Immature natural killer cell (primary cell): ENCODE data around the gene USP34. TPM values are rescaled to one million over a fixed set of nuclear protein-coding genes. Genes with fewer than 3 reads are reported as not detected.
"Not testable (repeated sequence)": the region's sequence is repeated elsewhere in the genome, so short reads cannot be mapped to it uniquely, and the experiment has no call there.

Source experiments
- DNase-seq, 3 donors: peaks; one replicate each; pipeline ENCODE4 v3.0.0; 2022; ENCODE audit warnings: mixed read lengths in 1 of 3
- H3K27ac Mint-ChIP-seq, 6 donors: one replicate each; pipeline ENCODE4 v1.8.0; 2020; ENCODE audit warnings: mixed read lengths in 6 of 6, mild to moderate bottlenecking in 5 of 6, inconsistent platforms in 4 of 6, moderate library complexity in 3 of 6
- H3K27me3 Mint-ChIP-seq, 3 donors: one replicate each; pipeline ENCODE4 v1.8.0; 2020 to 2021; ENCODE audit warnings: low read depth in 3 of 3, mild to moderate bottlenecking in 3 of 3, mixed read lengths in 3 of 3, moderate library complexity in 3 of 3, inconsistent platforms in 1 of 3
- H3K36me3 Mint-ChIP-seq, 3 donors: one replicate each; pipeline ENCODE4 v1.8.0; 2020; ENCODE audit warnings: mixed read lengths in 3 of 3, inconsistent platforms in 2 of 3, mild to moderate bottlenecking in 2 of 3
- H3K4me1 Mint-ChIP-seq, 2 donors: one replicate each; pipeline ENCODE4 v1.8.0; 2020; ENCODE audit warnings: inconsistent platforms in 2 of 2, mild to moderate bottlenecking in 2 of 2, mixed read lengths in 2 of 2, moderate library complexity in 1 of 2
- H3K4me3 Mint-ChIP-seq, 5 donors: one replicate each; pipeline ENCODE4 v1.8.0; 2020; ENCODE audit warnings: mild to moderate bottlenecking in 5 of 5, mixed read lengths in 5 of 5, inconsistent platforms in 3 of 5, moderate library complexity in 3 of 5
- H3K9me3 Mint-ChIP-seq, 6 donors: one replicate each; pipeline ENCODE4 v1.8.0; 2020; ENCODE audit warnings: mild to moderate bottlenecking in 6 of 6, mixed read lengths in 6 of 6, inconsistent platforms in 4 of 6, moderate library complexity in 3 of 6
- polyA plus RNA-seq, 3 donors: library from polyadenylated mRNA; unstranded; fragments of 300-500 nt; fragmentation: Illumina TruSeq; gene quantifications; one replicate each; pipeline ENCODE4 v1.2.3, GENCODE V29; 2021

The USP34 gene
- polyA plus RNA-seq, 3 donors from 2014 or later: 9.0 to 37.3 (median 16.3) TPM

DNA sequence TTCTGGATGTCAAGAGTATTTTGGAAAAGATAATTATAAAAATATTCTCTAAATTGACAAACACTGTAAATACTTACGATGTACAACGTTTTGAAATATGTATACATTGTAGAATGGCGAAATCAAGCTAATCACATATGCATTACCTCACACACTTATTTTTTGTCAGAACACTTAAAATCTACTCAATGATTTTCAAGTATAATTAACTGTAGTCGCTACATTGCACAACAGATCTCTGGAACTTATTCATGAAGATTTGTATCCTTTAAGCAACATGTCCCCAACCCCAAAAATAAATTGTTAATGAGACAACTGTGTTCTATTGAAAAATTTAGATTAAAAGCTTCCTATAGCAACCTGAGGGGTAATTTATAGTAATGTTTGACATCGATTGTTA lies 249.1 kb downstream of the USP34 start:
- Mint-ChIP-seq H3K4me3 (no peak overlapping the region), H3K9me3 (no peaks in the 10 kb centered on the region), H3K4me1 (peaks cover 0 to 2% of the 10 kb centered on the region in 2 donors), H3K27ac (no peak overlapping the region), H3K36me3 (peaks cover 23 to 47% (median 26%) of the 10 kb centered on the region in 3 donors), H3K27me3 (no peaks in the 10 kb centered on the region)
- DNase-seq: no peak

DNA sequence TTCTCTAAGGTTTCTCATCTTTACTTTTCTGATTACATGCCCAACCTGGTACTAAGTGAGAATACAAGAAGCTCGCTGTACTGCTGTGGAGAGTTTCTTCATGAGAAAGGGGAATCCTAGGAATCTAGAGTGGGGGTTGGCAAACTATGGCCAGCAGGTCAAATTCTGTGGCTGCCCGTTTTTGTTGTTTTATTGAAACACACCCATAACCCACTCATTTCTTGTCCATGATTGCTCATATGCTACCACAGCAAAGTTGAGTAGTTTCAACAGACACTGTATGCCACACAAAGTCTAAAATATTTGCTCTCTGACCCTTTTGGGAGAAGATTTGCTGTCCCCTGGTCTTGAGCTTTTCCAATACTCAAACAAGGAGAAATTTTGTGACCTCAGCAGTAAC lies 250.1 kb downstream of the USP34 start:
- DNase-seq: no peak
- Mint-ChIP-seq H3K4me1 (no peaks in the 10 kb centered on the region), H3K27ac (peak overlapping the region in 5 of 6 donors; percentile 9 to 45 (median 24)), H3K27me3 (no peaks in the 10 kb centered on the region), H3K9me3 (no peaks in the 10 kb centered on the region), H3K4me3 (no peak overlapping the region), H3K36me3 (peaks cover 21 to 45% (median 24%) of the 10 kb centered on the region in 3 donors)

- no peaks in the 10 kb centered on the region for H3K4me1 Mint-ChIP-seq
- H3K36me3 Mint-ChIP-seq: peaks cover 17 to 45% (median 32%) of the 10 kb centered on the region in 3 donors
- no peak overlapping the region for H3K4me3 Mint-ChIP-seq
- no peak for DNase-seq
- no peaks in the 10 kb centered on the region for H3K9me3 Mint-ChIP-seq
- peak overlapping the region in 2 of 6 donors; percentile 20 to 71 for H3K27ac Mint-ChIP-seq
- H3K27me3 Mint-ChIP-seq: no peaks in the 10 kb centered on the region
These were observed 252.1 kb downstream of the USP34 start for GRCh38 chr2:61218817-61219170.

- peak overlapping the region in 1 of 6 donors; percentile 40 for H3K27ac Mint-ChIP-seq
- DNase-seq: no peak
- no peaks in the 10 kb centered on the region for H3K4me1 Mint-ChIP-seq
- H3K4me3 Mint-ChIP-seq: no peak overlapping the region
- H3K36me3 Mint-ChIP-seq: peaks cover 14 to 41% (median 27%) of the 10 kb centered on the region in 3 donors
- H3K9me3 Mint-ChIP-seq: no peaks in the 10 kb centered on the region
- H3K27me3 Mint-ChIP-seq: no peaks in the 10 kb centered on the region
These were observed 252.6 kb downstream of the USP34 start for GRCh38 chr2:61218076-61218816.

GRCh38 chr2:61214171-61214570 lies 256.7 kb downstream of the USP34 start:
- DNase-seq: no peak
- Mint-ChIP-seq H3K36me3 (peaks cover 6 to 21% (median 18%) of the 10 kb centered on the region in 3 donors), H3K27me3 (peaks cover 0 to 1% (median 0%) of the 10 kb centered on the region in 3 donors), H3K4me1 (no peaks in the 10 kb centered on the region), H3K4me3 (no peak overlapping the region), H3K27ac (peak overlapping the region in 1 of 6 donors; percentile 43), H3K9me3 (no peaks in the 10 kb centered on the region)

GRCh38 chr2:61210332-61210981 lies 260.4 kb downstream of the USP34 start:
- Mint-ChIP-seq H3K27ac (no peak overlapping the region), H3K27me3 (peaks cover 0 to 1% (median 0%) of the 10 kb centered on the region in 3 donors)

GRCh38 chr2:61205132-61205531 lies 265.8 kb downstream of the USP34 start:
- Mint-ChIP-seq H3K9me3 (no peaks in the 10 kb centered on the region), H3K36me3 (peaks cover 33 to 68% (median 49%) of the 10 kb centered on the region in 3 donors), H3K27me3 (peaks cover 0 to 1% (median 0%) of the 10 kb centered on the region in 3 donors), H3K27ac (peak overlapping the region in 1 of 6 donors; percentile 40), H3K4me1 (no peaks in the 10 kb centered on the region), H3K4me3 (no peak overlapping the region)
- no peak for DNase-seq

More at GRCh38 chr2:61210332-61210981, 260.4 kb downstream of the USP34 start:
- no peak for DNase-seq
- Mint-ChIP-seq H3K9me3 (no peaks in the 10 kb centered on the region), H3K4me1 (no peaks in the 10 kb centered on the region), H3K36me3 (peaks cover 13 to 37% (median 17%) of the 10 kb centered on the region in 3 donors), H3K4me3 (no peak overlapping the region)

DNA sequence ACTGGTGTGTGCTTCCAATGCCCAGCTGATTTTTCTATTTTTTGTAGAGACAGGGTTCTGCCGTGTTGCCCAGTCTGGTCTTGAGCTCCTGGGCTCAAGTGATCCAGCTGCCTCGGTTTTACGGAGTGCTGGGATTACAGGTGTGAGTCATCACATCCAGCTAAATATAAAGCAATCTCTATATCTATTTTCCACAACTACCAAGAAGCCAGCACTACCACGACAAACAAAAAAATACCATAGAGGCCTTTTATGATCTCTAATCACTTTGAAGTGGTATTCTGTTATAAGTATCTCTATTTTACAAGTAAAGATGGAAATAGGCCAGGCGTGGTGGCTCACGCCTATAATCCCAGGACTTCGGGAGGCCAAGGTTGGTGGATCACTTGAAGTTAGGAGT lies 274.2 kb downstream of the USP34 start:
- Mint-ChIP-seq H3K9me3 (no peaks in the 10 kb centered on the region), H3K27ac (peak overlapping the region in 5 of 6 donors; percentile 45 to 57 (median 55)), H3K4me3 (no peak overlapping the region)

GRCh38 chr2:61194646-61195045 lies 276.2 kb downstream of the USP34 start:
- peaks cover 10 to 31% (median 11%) of the 10 kb centered on the region in 3 donors for H3K36me3 Mint-ChIP-seq
- not testable (repeated sequence) for H3K27me3 Mint-ChIP-seq, DNase-seq, H3K9me3 Mint-ChIP-seq
- H3K4me3 Mint-ChIP-seq: peak overlapping the region in 4 of 5 donors; percentile 17 to 88 (median 32)
- peaks cover 40 to 49% of the 10 kb centered on the region in 2 donors for H3K4me1 Mint-ChIP-seq
- peak overlapping the region; percentile 74 to 94 (median 90) for H3K27ac Mint-ChIP-seq

More for the DNA sequence above, 274.2 kb downstream of the USP34 start:
- Mint-ChIP-seq H3K4me1 (peaks cover 34 to 36% of the 10 kb centered on the region in 2 donors), H3K36me3 (peaks cover 11 to 20% (median 16%) of the 10 kb centered on the region in 3 donors), H3K27me3 (peaks cover 1 to 2% (median 2%) of the 10 kb centered on the region in 3 donors)
- no peak for DNase-seq

- H3K27me3 Mint-ChIP-seq: peaks cover 0 to 3% (median 2%) of the 10 kb centered on the region in 3 donors
- peaks cover 40 to 49% of the 10 kb centered on the region in 2 donors for H3K4me1 Mint-ChIP-seq
- peaks cover 7 to 32% (median 8%) of the 10 kb centered on the region in 3 donors for H3K36me3 Mint-ChIP-seq
- peak overlapping the region; percentile 61 to 88 (median 70) for H3K4me3 Mint-ChIP-seq
- no peaks in the 10 kb centered on the region for H3K9me3 Mint-ChIP-seq
- H3K27ac Mint-ChIP-seq: peak overlapping the region; percentile 82 to 94 (median 90)
- peak; percentile 52 to 68 (median 66) for DNase-seq
These were observed 277.0 kb downstream of the USP34 start for GRCh38 chr2:61193670-61194561.

- Mint-ChIP-seq H3K9me3 (no peaks in the 10 kb centered on the region), H3K4me1 (peaks cover 29 to 55% of the 10 kb centered on the region in 2 donors), H3K36me3 (peaks cover 38 to 82% (median 59%) of the 10 kb centered on the region in 3 donors), H3K4me3 (no peak overlapping the region), H3K27ac (peak overlapping the region; percentile 6 to 76 (median 44)), H3K27me3 (peaks cover 0 to 1% (median 0%) of the 10 kb centered on the region in 3 donors)
- DNase-seq: no peak
These were observed 283.8 kb downstream of the USP34 start for GRCh38 chr2:61187085-61187484.

DNA sequence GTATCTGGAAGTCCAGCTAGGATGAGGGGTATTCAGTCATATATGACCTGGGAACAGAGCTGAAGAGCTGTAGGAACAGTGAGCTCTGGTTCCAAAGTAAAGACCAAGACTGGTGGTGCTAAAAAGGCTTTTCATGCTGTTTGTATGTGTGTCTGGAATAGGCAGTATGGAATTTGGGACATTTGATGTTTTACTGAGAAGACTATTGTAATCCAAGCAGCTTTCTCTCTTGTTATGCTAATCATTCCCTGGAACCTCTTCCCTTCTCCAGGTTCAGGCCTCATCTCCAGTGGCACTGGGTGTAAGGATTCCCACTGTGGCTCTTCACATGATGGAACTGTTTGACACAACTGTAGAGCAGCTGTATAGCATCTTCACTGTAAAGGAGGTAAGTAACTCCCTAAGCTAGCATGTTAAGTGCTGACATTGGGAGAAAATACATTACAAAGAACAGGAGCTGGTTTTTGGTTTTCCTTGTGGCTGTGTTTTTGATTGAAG lies 285.6 kb downstream of the USP34 start:
- Mint-ChIP-seq H3K4me3 (no peak overlapping the region), H3K36me3 (peaks cover 45 to 79% (median 62%) of the 10 kb centered on the region in 3 donors), H3K27me3 (peaks cover 0 to 2% (median 0%) of the 10 kb centered on the region in 3 donors), H3K27ac (peak overlapping the region in 5 of 6 donors; percentile 2 to 74 (median 60)), H3K9me3 (no peaks in the 10 kb centered on the region), H3K4me1 (peaks cover 37 to 57% of the 10 kb centered on the region in 2 donors)
- DNase-seq: no peak

DNA sequence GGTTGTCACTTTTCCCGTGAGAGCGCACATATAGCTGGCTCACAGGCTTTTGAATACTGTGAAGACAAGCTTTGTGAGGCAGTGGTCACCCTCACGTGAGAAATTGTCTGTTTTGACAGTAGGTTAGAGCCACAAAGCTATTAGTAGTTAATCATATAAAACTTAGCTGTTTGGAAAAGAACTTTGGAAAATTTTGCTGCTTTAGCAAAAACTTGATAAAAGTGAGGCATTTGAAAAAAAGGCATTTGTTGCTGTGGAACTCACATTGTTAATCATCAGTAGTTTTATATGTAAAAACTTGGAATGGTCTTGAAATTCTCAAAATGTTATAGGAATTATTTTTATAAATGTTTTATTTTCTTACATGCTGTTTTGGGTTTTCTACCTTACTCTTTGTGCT lies 286.6 kb downstream of the USP34 start:
- no peak overlapping the region for H3K4me3 Mint-ChIP-seq
- H3K9me3 Mint-ChIP-seq: no peaks in the 10 kb centered on the region
- peaks cover 47 to 65% of the 10 kb centered on the region in 2 donors for H3K4me1 Mint-ChIP-seq
- H3K27ac Mint-ChIP-seq: peak overlapping the region in 3 of 6 donors; percentile 5 to 74 (median 25)
- DNase-seq: no peak
- peaks cover 0 to 2% (median 2%) of the 10 kb centered on the region in 3 donors for H3K27me3 Mint-ChIP-seq
- H3K36me3 Mint-ChIP-seq: peaks cover 48 to 77% (median 61%) of the 10 kb centered on the region in 3 donors
